Measurements from ENCODE around the gene LEPROT. TPM values are rescaled to one million over a fixed set of nuclear protein-coding genes. Genes with fewer than 3 reads are reported as not detected.
"Not testable (repeated sequence)": the region's sequence is repeated elsewhere in the genome, so short reads cannot be mapped to it uniquely, and the experiment has no call there.

Gene LEPROT, protein sequence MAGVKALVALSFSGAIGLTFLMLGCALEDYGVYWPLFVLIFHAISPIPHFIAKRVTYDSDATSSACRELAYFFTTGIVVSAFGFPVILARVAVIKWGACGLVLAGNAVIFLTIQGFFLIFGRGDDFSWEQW
- 33.1 TPM for total RNA-seq

DNA sequence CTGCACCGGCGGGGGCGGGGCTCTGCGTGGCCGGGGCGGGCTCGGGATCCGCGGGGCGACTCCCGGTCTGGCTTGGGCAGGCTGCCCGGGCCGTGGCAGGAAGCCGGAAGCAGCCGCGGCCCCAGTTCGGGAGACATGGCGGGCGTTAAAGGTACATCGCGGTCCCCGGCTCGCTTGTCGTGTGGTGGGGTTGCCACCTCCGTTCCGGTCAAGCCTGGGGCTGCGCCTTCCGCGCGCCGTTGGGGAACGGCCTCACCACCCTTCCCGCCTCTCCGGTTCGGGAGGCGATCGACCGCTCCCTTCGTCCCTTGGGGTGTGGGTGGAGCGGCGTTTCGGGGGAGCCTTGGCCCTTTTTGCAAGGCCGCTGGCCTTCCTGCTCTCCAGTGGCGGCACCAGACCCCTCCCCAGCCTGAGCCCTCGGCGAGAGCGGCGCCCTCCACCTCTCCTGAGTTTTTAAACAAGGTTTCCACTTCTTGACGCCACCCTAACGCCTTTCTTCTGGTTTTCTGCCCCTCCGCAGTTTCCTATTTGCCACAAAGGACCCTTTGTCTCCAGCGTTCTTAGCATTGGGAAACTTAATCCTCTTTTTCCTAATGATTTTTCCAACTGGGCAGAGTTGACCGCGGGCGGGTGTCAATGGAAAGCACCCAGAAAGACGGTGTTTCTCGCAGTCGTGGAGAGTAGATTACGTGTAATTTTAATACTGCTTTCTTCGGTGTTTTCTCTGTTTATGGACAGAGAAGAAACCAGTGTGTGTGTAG is at the start of gene LEPROT, which contains the start of gene LEPR:
LEPROT (plus strand) TSS at position 79 of the 761 bp plus-strand sequence; CDS start at position 136, 57 bp downstream.
LEPR (plus strand) TSS at position 79 of the 761 bp plus-strand sequence. CDS start 144,898 bp downstream, outside the sequence.
- peak; percentile 44 for ATAC-seq

DNA sequence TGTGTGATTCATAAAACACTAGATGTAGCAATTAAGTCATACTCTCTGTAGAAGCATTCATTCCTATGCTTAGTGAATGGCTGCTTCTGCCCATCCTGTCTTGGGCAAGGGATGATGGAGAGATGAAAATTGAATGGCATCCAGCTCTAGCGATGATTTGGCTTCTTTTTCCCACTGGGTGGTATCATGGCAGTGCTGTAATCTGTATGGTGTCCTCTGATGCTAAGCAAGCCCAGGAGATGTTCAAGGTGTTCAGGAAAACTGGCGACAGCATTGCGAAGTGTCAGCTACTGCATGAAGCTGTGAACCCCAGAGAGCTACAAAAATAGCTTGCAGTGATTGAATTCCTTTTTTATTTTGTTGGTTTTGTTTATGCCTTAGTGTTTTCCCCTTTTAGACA is 48.9 kb upstream of the LEPROT start:
- no peak for DNase-seq (ENCODE audit: low spot score)
- ATAC-seq: no peak

More for the DNA sequence above, at the start of gene LEPROT, which contains the start of gene LEPR:
- DNase-seq (ENCODE audit: low spot score): no peak

DNA sequence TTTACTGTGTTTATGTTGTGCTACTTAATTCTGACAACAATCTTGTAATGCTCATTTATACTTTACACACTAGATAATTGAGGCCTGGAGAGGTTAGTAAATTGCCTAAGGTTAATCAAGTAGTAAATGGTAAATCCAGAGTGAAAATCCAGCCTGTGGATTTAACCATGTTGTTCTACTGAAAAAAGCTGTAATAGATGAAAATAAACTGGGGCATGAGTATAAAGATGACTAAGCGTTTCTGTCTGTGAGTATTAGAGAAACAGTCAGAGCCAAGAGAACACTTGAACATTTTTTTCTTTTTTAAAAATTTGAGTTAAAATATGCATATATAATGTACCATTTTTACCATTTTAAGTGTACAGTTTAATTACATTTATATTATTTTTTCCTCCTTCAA is 47.9 kb upstream of the LEPROT start:
- ATAC-seq (no peak), DNase-seq (ENCODE audit: low spot score) (no peak)

DNA sequence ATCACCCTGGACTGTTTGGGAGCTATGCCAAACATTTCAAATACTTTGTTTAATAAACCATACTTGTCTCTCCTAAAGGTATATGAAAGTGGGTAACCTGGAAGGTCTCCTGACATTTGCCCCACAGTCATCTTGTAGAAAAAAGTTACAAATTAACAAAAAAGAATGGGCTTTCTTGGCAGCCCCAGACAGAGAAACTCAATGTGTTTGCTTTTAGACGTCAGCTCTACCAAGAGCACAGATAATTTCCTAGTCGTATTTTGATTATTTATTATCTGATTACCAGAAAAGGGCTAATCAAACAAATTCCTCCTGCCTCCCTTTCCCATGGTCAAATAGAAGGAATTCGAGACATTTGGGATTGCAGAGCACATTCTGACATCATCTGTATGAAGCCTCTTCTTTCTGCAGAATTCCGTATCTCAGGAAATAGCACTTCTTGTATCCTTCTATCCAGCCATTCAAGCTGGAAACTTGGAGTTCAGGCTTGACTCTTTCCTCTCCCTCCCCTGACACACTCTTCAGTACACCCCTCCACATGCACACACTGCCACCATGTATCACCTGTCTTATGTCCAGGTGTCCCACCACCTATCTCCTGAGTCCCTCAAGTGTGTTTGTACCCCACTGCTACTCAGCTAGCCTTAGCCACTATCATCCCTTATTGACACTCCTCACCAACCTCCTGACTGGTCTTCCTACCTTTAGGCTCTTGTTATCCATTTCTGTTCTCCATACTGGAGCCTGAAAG is 42.8 kb upstream of the LEPROT start:
- ATAC-seq: peak; percentile 34
- DNase-seq (ENCODE audit: low spot score): no peak

DNA sequence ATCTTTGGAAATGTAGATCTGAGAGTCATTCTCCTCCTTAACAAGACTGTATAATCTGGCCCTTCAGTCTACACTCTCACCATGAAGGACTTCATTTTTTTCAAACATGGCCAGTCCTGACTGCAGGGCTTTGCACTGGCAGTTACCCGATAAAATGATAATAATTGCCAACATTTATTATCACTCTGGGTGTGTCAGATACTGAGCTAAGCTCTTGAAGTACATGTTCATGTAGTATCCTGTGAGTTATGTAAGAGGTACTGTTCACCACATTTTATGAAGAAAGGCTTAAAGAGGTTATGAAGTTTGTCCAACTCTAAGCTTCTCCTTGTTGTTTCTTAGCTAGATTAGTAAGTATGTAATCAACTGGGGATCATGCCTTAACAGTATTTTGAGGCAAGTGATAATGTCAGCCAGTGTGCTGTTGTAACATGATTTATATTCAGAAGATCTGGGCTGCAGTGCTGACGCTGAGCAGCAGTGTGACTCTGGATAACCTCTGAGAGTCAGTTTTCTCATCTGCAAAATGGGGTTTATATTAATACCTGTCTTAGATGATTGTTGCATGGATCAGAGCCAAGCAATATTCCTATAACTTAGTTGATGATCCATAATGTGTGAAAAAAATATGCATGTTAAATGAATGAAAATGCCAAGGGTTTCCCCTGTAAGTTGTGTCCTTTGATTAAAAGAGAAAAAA is 42.1 kb upstream of the LEPROT start:
- DNase-seq (ENCODE audit: low spot score) (no peak), ATAC-seq (no peak)

DNA sequence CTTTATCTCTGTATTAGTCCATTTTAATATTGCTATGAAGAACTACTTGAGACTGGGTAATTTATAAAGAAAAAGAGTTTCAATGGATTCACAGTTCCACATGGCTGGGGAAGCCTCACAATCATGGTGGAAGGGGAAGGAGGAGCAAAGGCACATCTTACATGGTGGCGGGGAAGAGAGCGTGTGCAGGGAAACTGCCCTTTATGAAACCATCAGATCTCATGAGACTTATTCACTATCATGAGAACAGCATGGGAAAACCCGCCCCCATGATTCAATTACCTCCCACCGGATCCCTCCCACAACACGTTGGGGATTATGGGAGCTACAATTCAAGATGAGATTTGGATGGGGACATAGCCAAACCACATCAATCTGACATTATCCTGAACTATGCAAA is 36.0 kb upstream of the LEPROT start:
- ATAC-seq; DNase-seq (ENCODE audit: low spot score): not testable (repeated sequence)

DNA sequence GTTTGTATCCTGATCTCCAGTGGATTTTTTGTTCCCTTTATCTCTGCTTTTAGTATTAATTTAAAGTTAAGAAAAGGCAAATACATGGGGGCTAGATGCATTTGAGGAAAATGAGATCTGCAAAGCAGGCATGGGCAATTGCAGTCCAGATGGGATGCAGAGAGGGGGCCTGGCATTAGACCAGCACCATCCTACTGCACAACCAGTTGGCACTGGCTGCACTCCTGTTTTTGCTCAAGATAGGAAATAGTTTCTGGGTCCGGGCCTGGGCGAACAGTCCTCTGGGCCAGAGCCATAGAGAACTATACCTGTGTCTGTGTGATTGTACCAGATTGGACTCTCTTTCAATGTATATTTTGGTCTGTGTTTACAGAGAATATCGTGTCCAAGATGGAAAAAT is 34.0 kb upstream of the LEPROT start:
- DNase-seq (ENCODE audit: low spot score): no peak
- no peak for ATAC-seq

DNA sequence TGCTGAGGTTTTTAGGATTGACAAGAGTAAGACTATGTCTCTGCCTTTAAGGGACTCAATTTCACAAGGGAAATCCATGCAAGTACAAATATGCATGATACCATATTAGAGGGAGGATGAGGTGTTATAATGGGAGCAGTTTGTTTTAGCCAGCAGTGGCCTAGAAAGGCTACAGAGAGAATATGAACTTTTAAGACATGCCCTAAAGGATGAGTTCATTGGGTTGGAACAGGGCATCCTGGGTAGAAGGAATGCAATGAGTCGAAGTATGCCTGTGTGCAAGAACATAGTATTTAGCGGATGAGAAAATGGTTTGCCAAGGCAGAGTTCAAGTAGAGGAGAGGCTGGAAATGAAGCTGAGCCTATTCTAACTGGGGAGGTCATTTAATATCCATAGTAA is 32.6 kb upstream of the LEPROT start:
- ATAC-seq (no peak), DNase-seq (ENCODE audit: low spot score) (no peak)

DNA sequence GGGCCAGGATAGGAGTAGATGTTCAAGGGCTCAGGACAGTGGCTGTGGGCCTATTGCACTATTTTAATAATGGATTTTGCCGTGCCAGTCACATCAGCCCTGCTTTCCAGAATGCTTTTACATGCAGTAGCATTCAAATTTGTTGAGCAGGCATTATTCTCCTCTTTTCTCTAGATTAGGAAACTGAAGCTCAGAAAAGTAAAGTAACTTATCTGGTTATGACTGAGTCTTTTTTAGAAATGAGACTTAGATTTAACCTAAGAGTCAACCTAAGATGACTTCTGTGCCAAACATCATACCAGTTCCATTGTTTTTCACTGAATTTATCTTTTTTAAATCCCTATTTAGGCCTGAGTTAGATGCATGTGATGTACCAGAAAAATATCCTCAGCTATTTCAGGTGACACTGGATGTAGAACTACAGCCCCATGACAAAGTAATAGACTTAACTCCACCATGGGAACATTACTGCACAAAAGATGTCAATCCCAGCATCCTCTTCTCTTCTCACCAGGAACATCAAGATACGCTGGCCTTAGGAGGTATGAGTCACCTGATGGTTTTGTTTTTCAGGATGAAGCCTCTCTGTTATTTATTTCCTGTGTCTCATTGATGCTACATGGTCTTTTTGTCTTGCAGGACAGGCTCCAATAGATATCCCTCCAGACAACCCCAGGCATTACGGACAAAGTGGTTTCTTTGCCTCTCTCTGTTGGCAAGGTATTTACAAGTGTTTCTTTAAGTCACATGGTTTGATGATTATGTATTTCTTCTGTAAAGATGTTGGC is 31.4 kb upstream of the LEPROT start:
- no peak for ATAC-seq

DNA sequence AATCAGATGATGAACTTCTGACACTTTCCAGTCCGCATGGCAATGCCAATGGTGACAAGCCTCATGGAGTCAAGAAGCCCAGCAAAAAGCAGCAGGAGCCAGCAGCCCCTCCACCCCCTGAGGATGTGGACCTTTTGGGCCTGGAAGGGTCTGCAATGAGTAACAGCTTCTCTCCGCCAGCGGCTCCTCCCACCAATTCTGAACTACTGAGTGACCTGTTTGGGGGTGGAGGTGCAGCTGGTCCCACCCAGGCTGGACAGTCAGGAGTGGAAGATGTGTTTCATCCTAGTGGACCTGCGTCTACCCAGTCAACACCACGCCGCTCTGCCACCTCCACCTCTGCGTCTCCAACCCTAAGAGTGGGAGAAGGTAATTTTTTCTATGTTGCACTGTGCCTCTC is 28.0 kb upstream of the LEPROT start:
- ATAC-seq: no peak
- no peak for DNase-seq (ENCODE audit: low spot score)

More for the DNA sequence above, 31.4 kb upstream of the LEPROT start:
- DNase-seq (ENCODE audit: low spot score): no peak

DNA sequence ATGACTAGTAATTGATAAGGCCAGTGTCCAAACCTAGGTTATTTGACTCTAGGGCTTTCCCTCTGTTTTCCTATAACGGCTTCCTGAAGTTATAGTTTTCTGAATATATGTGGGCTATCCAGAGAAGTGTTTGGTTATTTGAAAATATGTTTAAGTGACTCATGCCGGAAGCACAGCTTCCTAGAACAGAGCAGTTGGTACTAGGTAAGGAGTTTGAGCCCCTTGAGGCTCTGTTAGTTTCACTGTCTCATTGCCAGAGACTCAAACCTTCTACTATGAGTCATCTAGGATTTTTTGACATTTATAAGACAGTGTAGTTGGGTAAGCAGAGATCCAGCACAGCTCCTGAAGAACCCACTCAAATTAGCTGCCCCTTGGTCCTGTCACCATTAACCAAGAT is 27.1 kb upstream of the LEPROT start:
- ATAC-seq (no peak), DNase-seq (ENCODE audit: low spot score) (no peak)

DNA sequence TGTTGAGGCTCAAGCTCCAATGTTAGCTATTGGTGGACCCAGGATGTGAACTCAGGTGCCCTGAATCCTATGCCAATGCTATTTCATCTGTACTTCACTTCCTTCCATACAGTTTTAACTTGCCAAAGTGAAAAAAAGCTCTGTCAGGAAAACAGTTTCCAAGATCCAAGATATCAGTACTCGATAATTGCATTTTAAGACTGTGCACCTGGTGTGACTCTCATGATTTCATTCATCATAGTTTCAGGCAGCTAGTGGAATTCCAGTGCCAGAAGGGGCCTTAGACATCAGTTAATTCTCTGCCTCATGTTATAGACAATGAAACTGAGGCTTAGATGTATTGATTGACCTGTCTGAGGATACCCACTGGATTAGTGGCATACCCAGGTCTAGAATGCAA is 26.5 kb upstream of the LEPROT start:
- DNase-seq (ENCODE audit: low spot score): no peak
- ATAC-seq: no peak

DNA sequence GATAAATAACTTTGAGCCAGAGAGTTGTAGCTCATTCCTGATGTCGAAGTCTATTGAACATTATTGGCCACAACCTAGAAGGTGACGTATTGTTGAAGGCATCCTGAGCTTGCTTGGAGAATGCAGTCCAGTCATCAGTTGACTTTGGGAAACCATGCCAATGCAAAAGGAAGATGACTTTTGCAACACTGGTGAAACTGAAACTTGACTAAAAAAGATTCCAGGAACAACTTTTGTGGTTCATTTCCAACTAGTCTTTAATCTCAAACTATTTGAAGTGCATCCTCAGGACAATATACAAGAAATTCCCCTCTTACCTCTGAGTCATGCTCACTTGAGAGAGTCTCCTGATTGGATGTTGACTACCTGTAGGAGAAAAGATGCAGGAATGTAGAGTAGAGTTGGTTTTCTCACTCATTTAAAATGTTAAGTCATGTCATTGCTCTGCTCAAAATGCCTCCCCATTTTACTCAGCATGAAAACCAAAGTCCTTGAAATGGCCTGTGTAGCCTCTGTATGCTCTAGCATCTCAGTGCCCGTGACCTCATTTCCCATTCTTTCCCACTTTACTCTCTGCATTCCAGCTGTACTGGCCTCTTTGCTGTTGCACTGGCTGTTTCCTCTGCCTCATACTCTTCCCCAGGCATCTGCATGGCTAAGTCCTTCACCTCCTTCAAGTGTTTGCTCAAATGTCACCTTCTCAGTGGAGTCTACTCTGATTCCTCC is 24.4 kb upstream of the LEPROT start:
- ATAC-seq (no peak), DNase-seq (ENCODE audit: low spot score) (no peak)

DNA sequence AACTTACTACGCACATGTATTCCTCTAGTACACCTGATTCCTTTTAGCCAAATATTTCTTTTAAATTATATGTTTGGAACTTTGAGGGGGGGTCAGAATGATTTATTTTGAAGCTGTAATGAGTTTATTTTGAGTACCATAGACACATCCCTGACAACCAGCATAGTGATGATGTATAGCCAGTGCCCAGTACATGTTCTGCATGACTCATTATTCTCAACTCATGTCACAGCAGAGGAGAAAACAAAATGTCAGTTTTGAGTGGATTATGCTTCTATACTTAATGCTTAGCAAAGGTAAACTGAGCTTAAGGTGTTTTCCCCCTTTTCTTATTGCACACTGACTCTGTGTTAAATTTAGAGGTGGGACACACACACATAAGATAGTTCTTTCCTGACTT is 22.4 kb upstream of the LEPROT start:
- ATAC-seq (no peak), DNase-seq (ENCODE audit: low spot score) (no peak)

DNA sequence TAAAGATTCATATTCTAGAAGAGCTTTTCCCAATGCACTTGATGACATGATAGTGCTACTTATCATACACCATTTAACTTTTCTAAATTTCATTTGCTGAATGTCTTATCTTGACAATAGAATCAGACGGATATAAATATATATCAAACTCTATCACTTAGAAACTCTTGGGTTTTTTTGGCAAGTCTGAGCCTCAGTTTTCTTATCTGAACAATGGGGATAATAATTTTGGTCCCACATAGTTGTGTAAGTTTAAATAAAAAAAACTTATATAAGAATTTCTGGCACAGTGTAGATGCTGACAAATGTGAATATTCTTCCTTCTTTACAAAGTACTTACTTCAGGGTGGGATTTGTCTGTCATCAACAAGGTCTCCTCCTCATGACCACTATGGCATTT is 21.5 kb upstream of the LEPROT start:
- DNase-seq (ENCODE audit: low spot score) (no peak), ATAC-seq (no peak)

DNA sequence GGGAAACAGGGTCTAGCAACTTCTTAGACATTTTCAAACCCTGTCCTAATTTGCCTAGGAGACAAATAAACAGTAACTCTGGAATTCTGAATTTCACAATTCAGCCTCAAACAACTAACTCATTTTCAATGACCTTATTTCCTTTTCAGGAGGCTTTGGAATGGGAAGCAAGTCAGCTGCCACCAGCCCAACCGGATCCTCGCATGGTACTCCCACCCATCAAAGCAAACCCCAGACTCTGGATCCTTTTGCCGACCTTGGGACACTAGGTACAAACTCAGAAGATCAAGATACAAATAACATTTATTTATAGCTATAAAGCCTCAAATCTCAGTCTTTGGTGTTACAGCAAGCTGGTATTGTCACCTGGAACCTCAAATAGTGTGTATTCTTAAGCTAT is 18.9 kb upstream of the LEPROT start:
- DNase-seq (ENCODE audit: low spot score) (no peak), ATAC-seq (no peak)

DNA sequence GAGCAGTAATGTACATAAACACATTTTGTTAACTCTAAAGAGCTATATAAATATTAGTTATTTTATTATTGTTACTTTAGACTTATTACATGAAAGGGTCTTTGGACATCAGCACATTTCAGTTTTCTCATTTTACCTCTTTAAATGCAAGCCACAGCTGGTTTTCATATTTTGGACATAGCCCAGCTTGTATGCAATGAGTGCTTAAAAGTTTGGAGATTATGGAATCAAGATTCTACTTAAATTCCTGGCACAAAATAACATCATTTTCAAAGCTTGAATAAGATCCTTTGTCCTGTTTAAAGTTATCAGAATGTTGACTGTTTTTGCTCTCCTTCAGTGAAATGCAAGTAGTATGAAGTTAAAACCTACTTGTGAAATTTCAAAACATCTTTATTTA is 15.5 kb upstream of the LEPROT start:
- no peak for DNase-seq (ENCODE audit: low spot score)
- ATAC-seq: no peak

DNA sequence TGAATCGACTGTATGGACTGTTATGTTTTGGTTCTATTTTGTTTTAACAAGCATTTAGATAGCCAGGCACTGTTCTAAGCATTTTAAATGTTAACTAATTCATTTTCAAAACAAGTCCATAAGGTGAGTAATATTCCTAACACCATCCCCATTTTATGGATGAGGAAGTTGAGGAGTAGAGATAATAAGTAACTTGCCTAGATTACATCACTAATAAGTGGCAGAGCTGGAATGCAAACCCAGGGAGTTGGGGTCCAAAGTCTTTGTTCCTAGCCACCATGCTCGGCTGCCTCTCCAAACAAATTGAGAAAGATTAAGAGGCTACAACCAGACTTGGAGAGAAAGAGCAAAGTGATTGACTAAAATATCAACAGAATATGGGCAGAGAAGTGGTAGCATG is 12.6 kb upstream of the LEPROT start:
- DNase-seq (ENCODE audit: low spot score) (no peak), ATAC-seq (no peak)

DNA sequence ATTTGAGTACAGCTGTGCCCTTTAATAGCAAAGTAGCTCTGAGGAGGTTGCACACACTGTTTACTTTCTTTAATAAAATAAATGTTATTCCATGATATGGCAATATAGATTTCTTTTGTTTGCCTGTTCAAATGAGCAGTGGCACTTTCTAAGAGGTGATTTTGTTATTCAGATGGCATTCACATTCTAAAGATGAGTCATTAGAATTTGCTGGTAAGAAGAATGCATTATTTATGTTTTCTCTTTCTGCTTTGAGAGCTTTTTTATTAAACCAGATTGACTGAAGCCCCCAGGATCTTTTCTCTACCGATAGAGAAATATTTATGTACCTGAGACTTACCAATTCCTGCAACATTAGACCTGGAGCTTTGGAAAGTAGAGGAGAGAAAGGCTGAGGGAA is 11.2 kb upstream of the LEPROT start:
- no peak for ATAC-seq

DNA sequence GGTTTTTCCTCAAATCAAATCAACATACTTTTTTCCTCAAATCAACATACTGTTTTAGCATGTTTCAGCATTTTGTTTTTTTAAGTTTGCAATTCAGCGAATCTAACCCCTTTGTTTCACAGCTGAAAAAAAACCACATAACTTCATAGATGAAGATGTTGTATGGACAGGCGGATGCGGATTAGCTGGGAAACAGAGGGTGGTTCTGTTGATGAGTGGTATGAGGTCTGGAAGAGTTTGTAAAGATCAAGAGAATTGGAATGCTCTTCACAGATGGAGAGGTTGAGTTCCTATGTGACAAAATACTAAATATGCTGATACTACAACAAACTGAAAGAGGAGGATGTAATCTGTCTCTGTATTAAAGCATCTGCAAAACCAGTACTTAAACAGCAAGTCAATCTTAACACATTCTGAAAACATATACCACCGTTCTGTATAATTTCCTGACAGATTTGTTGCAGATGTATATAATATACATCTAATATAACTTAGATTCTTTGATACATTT is 10.6 kb upstream of the LEPROT start:
- ATAC-seq (no peak), DNase-seq (ENCODE audit: low spot score) (no peak)

More for the DNA sequence above, 11.2 kb upstream of the LEPROT start:
- DNase-seq (ENCODE audit: low spot score): no peak
